NB4 (cell line): ENCODE results near the gene PGAM5.
A peak's percentile ranks its signal among the peaks of the same experiment; 100 is the strongest.

Experiments used
- DNase-seq: peaks from one replicate; pipeline ENCODE4 v3.0.0; 2010; ENCODE audit warnings: low read depth
- H3K4me3 ChIP-seq: one replicate; pipeline ENCODE4 v1.5.1; 2011; ENCODE audit warnings: mild to moderate bottlenecking, low read depth, low read length, moderate library complexity
- CTCF ChIP-seq: IDR thresholded peaks from one replicate; pipeline ENCODE4 v1.5.1; 2012; ENCODE audit warnings: low read depth, low read length
- MAX ChIP-seq: IDR thresholded peaks from 2 replicates; pipeline ENCODE4 v1.6.1; 2011; ENCODE audit warnings: low read depth, low read length
- MYC ChIP-seq: IDR thresholded peaks from 2 replicates; pipeline ENCODE4 v1.6.1; 2011; ENCODE audit warnings: low read depth, low read length
- POLR2A ChIP-seq: IDR thresholded peaks from 2 replicates; pipeline ENCODE4 v1.6.1; 2011; ENCODE audit warnings: mild to moderate bottlenecking; ENCODE audit not compliant: insufficient read length; ENCODE audit errors: extremely low read depth

The PGAM5 gene

GRCh38 chr12:132765361-132765760, 54.7 kb downstream of the PGAM5 start:
- DNase-seq, result no peak
- TF ChIP-seq CTCF (no peak), MAX (no peak), POLR2A (no peak), MYC (no peak)
- no peak overlapping the region for H3K4me3 ChIP-seq

- H3K4me3 ChIP-seq, result no peak overlapping the region
- no peak for TF ChIP-seq MYC
- no peak for TF ChIP-seq CTCF
- TF ChIP-seq POLR2A, result no peak
- no peak for TF ChIP-seq MAX
- no peak for DNase-seq
Measured at GRCh38 chr12:132766380-132767085, 55.9 kb downstream of the PGAM5 start.

GRCh38 chr12:132771126-132771838, 60.6 kb downstream of the PGAM5 start:
- TF ChIP-seq CTCF (no peak), MAX (no peak), MYC (no peak), POLR2A (no peak)

More at GRCh38 chr12:132771126-132771838, 60.6 kb downstream of the PGAM5 start:
- peak; percentile 40 for DNase-seq
- peak overlapping the region; percentile 47 for H3K4me3 ChIP-seq
